GM23338 (cell line): ENCODE results near the gene GRIN3A. TPM values are rescaled to one million over a fixed set of nuclear protein-coding genes. Genes with fewer than 3 reads are reported as not detected.

ENCODE experiments used
- ATAC-seq: fragments of 200-7000 bp; cut with Tn5 transposase; 3 replicates; pipeline ENCODE4 v1.9.1; 2020
- DNase-seq: peaks from one replicate; pipeline ENCODE4 v3.0.0-alpha.2; 2015; ENCODE audit warnings: low spot score
- H2AFZ ChIP-seq: fragments of 200-600 bp; sonication (generic); 2 replicates; pipeline ENCODE4 v1.8.0; 2016; ENCODE audit warnings: antibody characterized with exemption, mild to moderate bottlenecking, moderate library complexity
- H3F3A ChIP-seq: fragments of 200-600 bp; sonication (generic); replicated peaks from 2 replicates; pipeline ENCODE4 v1.8.0; 2017; ENCODE audit warnings: antibody characterized with exemption, mixed run types, low read depth
- H3K27ac ChIP-seq: fragments of 200-600 bp; sonication (generic); 2 replicates; pipeline ENCODE4 v1.6.1; 2016; ENCODE audit warnings: low read depth
- H3K27me3 ChIP-seq: fragments of 200-600 bp; sonication (generic); 2 replicates; pipeline ENCODE4 v1.8.0; 2016; ENCODE audit warnings: mild to moderate bottlenecking, mixed run types, moderate library complexity; ENCODE audit not compliant: insufficient read depth
- H3K36me3 ChIP-seq: fragments of 200-600 bp; sonication (generic); 2 replicates; pipeline ENCODE4 v1.8.0; 2016; ENCODE audit warnings: mild to moderate bottlenecking; ENCODE audit not compliant: insufficient read depth
- H3K4me1 ChIP-seq: fragments of 200-600 bp; sonication (generic); 2 replicates; pipeline ENCODE4 v1.8.0; 2016; ENCODE audit warnings: mild to moderate bottlenecking, moderate library complexity; ENCODE audit not compliant: insufficient read depth
- H3K4me2 ChIP-seq: fragments of 200-600 bp; sonication (generic); 2 replicates; pipeline ENCODE4 v1.7.1; 2017; ENCODE audit warnings: mixed run types
- H3K4me3 ChIP-seq: fragments of 200-600 bp; sonication (generic); 2 replicates; pipeline ENCODE4 v1.6.1; 2016; ENCODE audit warnings: mixed run types
- H3K79me2 ChIP-seq: fragments of 200-600 bp; sonication (generic); replicated peaks from 2 replicates; pipeline ENCODE4 v1.8.0; 2017; ENCODE audit warnings: mild to moderate bottlenecking; ENCODE audit not compliant: insufficient read depth
- H3K9me2 ChIP-seq: fragments of 200-600 bp; sonication (generic); 2 replicates; pipeline ENCODE4 v1.8.0; 2017; ENCODE audit not compliant: insufficient read depth
- H4K20me1 ChIP-seq: fragments of 200-600 bp; sonication (generic); replicated peaks from 2 replicates; pipeline ENCODE4 v1.8.0; 2017; ENCODE audit warnings: mild to moderate bottlenecking; ENCODE audit not compliant: insufficient read depth
- H3K27ac Mint-ChIP-seq: 2 replicates; pipeline ENCODE4 v1.8.0; 2020; ENCODE audit warnings: inconsistent platforms, mild to moderate bottlenecking, moderate library complexity, mixed read lengths
- H3K27me3 Mint-ChIP-seq: 3 replicates; pipeline ENCODE4 v1.8.0; 2022; ENCODE audit warnings: low read depth, mild to moderate bottlenecking, moderate library complexity, mixed read lengths, inconsistent platforms; ENCODE audit not compliant: insufficient read depth, poor library complexity
- H3K36me3 Mint-ChIP-seq: 3 replicates; pipeline ENCODE4 v1.8.0; 2021; ENCODE audit warnings: low read depth, mild to moderate bottlenecking, inconsistent platforms, moderate library complexity, mixed read lengths
- H3K4me1 Mint-ChIP-seq: 3 replicates; pipeline ENCODE4 v1.8.0; 2020; ENCODE audit warnings: mild to moderate bottlenecking, inconsistent platforms, mixed read lengths
- H3K4me3 Mint-ChIP-seq: 3 replicates; pipeline ENCODE4 v1.8.0; 2021; ENCODE audit warnings: moderate library complexity, mild to moderate bottlenecking, inconsistent platforms, mixed read lengths
- H3K9me3 Mint-ChIP-seq: 3 replicates; pipeline ENCODE4 v1.8.0; 2020; ENCODE audit warnings: moderate library complexity, mild to moderate bottlenecking, inconsistent platforms, mixed read lengths
- CREB1 ChIP-seq: fragments of 250-450 bp; sonication (Bioruptor Pico); IDR thresholded peaks from 2 replicates; pipeline ENCODE4 v1.5.0; 2020; ENCODE audit warnings: low read depth, mild to moderate bottlenecking, moderate library complexity
- JUNB ChIP-seq: IDR thresholded peaks from one replicate; pipeline ENCODE4 v1.6.1; 2016; ENCODE audit warnings: antibody characterized with exemption; ENCODE audit not compliant: unreplicated experiment
- NANOG ChIP-seq: IDR thresholded peaks from 2 replicates; pipeline ENCODE4 v1.6.1; 2016; ENCODE audit warnings: antibody characterized with exemption, borderline replicate concordance
- ZNF114 ChIP-seq: fragments of 250-450 bp; sonication (Bioruptor Pico); IDR thresholded peaks from 2 replicates; pipeline ENCODE4 v1.5.0; 2020; ENCODE audit warnings: mild to moderate bottlenecking, moderate library complexity
- ZNF331 ChIP-seq: fragments of 250-450 bp; sonication (Bioruptor Pico); IDR thresholded peaks from 2 replicates; pipeline ENCODE4 v1.5.0; 2020; ENCODE audit warnings: low read depth, mild to moderate bottlenecking, moderate library complexity
- polyA plus RNA-seq: library from polyadenylated mRNA; unstranded; fragments of >200 nt; fragmentation: Nextera tagmentation; extraction: Ambion mirVana; gene quantifications from 2 replicates; pipeline ENCODE4 v1.2.1, GENCODE V29; 2016
- total RNA-seq: library from RNA; depleted of rRNA; stranded (reverse); fragments of >200 nt; shearing (Covaris generic); gene quantifications from 2 replicates; pipeline ENCODE4 v1.2.3, GENCODE V29; 2014
- TF ChIP-seq, protein P1 (sequence below): fragments of 250-450 bp; sonication (Bioruptor Pico); IDR thresholded peaks from 2 replicates; pipeline ENCODE4 v1.5.0; 2020; ENCODE audit warnings: mild to moderate bottlenecking, moderate library complexity

GRIN3A gene
- total and polyA plus RNA-seq, 2 experiments from 2014 or later: 0.03 to 0.05 TPM

DNA sequence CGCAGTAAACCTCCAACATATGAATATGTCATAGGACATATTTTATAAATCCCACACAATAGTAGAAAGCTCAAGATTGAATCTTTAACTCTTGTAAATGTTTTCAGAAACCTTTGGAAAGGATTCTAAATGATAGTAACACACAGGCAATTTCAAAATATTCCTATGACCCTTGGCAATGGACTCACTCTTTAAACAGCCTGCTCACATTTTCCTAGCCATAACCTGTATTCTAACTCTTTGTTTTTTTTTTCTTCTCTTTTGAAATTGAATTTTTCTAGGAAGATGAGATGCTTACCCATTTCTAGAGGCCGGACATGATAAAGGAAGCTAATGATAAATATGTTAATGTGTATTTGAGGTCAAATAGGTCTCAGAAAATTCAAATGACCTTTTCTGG lies 29.6 kb downstream of the GRIN3A start (continued):
- TF ChIP-seq, protein P1, sequence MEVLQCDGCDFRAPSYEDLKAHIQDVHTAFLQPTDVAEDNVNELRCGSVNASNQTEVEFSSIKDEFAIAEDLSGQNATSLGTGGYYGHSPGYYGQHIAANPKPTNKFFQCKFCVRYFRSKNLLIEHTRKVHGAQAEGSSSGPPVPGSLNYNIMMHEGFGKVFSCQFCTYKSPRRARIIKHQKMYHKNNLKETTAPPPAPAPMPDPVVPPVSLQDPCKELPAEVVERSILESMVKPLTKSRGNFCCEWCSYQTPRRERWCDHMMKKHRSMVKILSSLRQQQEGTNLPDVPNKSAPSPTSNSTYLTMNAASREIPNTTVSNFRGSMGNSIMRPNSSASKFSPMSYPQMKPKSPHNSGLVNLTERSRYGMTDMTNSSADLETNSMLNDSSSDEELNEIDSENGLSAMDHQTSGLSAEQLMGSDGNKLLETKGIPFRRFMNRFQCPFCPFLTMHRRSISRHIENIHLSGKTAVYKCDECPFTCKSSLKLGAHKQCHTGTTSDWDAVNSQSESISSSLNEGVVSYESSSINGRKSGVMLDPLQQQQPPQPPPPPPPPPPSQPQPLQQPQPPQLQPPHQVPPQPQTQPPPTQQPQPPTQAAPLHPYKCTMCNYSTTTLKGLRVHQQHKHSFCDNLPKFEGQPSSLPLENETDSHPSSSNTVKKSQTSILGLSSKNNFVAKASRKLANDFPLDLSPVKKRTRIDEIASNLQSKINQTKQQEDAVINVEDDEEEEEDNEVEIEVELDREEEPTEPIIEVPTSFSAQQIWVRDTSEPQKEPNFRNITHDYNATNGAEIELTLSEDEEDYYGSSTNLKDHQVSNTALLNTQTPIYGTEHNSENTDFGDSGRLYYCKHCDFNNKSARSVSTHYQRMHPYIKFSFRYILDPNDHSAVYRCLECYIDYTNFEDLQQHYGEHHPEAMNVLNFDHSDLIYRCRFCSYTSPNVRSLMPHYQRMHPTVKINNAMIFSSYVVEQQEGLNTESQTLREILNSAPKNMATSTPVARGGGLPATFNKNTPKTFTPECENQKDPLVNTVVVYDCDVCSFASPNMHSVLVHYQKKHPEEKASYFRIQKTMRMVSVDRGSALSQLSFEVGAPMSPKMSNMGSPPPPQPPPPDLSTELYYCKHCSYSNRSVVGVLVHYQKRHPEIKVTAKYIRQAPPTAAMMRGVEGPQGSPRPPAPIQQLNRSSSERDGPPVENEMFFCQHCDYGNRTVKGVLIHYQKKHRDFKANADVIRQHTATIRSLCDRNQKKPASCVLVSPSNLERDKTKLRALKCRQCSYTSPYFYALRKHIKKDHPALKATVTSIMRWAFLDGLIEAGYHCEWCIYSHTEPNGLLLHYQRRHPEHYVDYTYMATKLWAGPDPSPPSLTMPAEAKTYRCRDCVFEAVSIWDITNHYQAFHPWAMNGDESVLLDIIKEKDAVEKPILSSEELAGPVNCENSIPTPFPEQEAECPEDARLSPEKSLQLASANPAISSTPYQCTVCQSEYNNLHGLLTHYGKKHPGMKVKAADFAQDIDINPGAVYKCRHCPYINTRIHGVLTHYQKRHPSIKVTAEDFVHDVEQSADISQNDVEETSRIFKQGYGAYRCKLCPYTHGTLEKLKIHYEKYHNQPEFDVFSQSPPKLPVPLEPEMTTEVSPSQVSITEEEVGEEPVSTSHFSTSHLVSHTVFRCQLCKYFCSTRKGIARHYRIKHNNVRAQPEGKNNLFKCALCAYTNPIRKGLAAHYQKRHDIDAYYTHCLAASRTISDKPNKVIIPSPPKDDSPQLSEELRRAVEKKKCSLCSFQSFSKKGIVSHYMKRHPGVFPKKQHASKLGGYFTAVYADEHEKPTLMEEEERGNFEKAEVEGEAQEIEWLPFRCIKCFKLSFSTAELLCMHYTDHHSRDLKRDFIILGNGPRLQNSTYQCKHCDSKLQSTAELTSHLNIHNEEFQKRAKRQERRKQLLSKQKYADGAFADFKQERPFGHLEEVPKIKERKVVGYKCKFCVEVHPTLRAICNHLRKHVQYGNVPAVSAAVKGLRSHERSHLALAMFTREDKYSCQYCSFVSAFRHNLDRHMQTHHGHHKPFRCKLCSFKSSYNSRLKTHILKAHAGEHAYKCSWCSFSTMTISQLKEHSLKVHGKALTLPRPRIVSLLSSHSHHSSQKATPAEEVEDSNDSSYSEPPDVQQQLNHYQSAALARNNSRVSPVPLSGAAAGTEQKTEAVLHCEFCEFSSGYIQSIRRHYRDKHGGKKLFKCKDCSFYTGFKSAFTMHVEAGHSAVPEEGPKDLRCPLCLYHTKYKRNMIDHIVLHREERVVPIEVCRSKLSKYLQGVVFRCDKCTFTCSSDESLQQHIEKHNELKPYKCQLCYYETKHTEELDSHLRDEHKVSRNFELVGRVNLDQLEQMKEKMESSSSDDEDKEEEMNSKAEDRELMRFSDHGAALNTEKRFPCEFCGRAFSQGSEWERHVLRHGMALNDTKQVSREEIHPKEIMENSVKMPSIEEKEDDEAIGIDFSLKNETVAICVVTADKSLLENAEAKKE (CRISPR knock-in tag): no peak
- no peak for TF ChIP-seq NANOG
- TF ChIP-seq ZNF114 (CRISPR knock-in tag): no peak

DNA sequence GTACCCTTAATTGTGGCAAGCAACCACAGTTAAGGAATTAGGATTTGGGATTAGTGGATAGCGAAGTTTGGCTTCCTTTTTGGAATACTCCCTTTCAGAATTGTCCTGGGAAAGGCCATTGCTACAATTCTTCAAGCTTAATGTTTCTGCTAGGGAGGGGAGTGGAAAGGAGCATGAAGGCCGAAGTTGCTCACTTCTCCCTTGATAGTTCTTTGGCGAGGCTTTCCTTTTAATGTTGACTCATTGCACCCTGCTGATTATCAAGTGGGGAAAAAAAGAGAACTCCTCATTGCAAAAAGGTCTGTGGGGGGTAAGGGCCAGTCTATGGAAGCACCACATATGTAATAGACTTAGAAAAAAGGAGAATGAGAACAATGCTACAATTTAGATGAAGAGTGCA lies 30.7 kb downstream of the GRIN3A start:
- ATAC-seq (no peak), DNase-seq (peak; percentile 16)
- Mint-ChIP-seq H3K27me3 (no peaks in the 10 kb centered on the region), H3K4me3 (no peak overlapping the region), H3K27ac (no peak overlapping the region), H3K9me3 (no peaks in the 10 kb centered on the region), H3K36me3 (no peaks in the 10 kb centered on the region), H3K4me1 (peaks cover 15% of the 10 kb centered on the region; the same call in 2 of the 3 replicates)
- Histone ChIP-seq H3F3A (no peaks in the 10 kb centered on the region), H3K4me3 (no peak overlapping the region), H3K36me3 (no peaks in the 10 kb centered on the region), H3K4me2 (no peak overlapping the region), H3K79me2 (no peaks in the 10 kb centered on the region), H2AFZ (0 out of 2 replicates have a peak overlapping the region, but pooled peaks have one; percentile 4), H3K9me2 (no peaks in the 10 kb centered on the region), H3K27me3 (no peaks in the 10 kb centered on the region), H3K4me1 (peaks cover 9% of the 10 kb centered on the region), H3K27ac (no peak overlapping the region), H4K20me1 (no peaks in the 10 kb centered on the region)
- TF ChIP-seq CREB1 (CRISPR knock-in tag): no peak
- no peak for TF ChIP-seq ZNF331 (CRISPR knock-in tag)
- TF ChIP-seq, protein P1 (CRISPR knock-in tag): no peak
- TF ChIP-seq JUNB: no peak
